GM23338 (cell line): ENCODE data around the gene SMURF2. TPM values are rescaled to one million over a fixed set of nuclear protein-coding genes. Genes with fewer than 3 reads are reported as not detected.

Experiments
- ATAC-seq: fragments of 200-7000 bp; cut with Tn5 transposase; 3 replicates; pipeline ENCODE4 v1.9.1; 2020
- DNase-seq: peaks from one replicate; pipeline ENCODE4 v3.0.0-alpha.2; 2015; ENCODE audit warnings: low spot score
- H2AFZ ChIP-seq: fragments of 200-600 bp; sonication (generic); 2 replicates; pipeline ENCODE4 v1.8.0; 2016; ENCODE audit warnings: antibody characterized with exemption, mild to moderate bottlenecking, moderate library complexity
- H3F3A ChIP-seq: fragments of 200-600 bp; sonication (generic); replicated peaks from 2 replicates; pipeline ENCODE4 v1.8.0; 2017; ENCODE audit warnings: antibody characterized with exemption, mixed run types, low read depth
- H3K27ac ChIP-seq: fragments of 200-600 bp; sonication (generic); 2 replicates; pipeline ENCODE4 v1.6.1; 2016; ENCODE audit warnings: low read depth
- H3K27me3 ChIP-seq: fragments of 200-600 bp; sonication (generic); 2 replicates; pipeline ENCODE4 v1.8.0; 2016; ENCODE audit warnings: mild to moderate bottlenecking, mixed run types, moderate library complexity; ENCODE audit not compliant: insufficient read depth
- H3K36me3 ChIP-seq: fragments of 200-600 bp; sonication (generic); 2 replicates; pipeline ENCODE4 v1.8.0; 2016; ENCODE audit warnings: mild to moderate bottlenecking; ENCODE audit not compliant: insufficient read depth
- H3K4me1 ChIP-seq: fragments of 200-600 bp; sonication (generic); 2 replicates; pipeline ENCODE4 v1.8.0; 2016; ENCODE audit warnings: mild to moderate bottlenecking, moderate library complexity; ENCODE audit not compliant: insufficient read depth
- H3K4me2 ChIP-seq: fragments of 200-600 bp; sonication (generic); 2 replicates; pipeline ENCODE4 v1.7.1; 2017; ENCODE audit warnings: mixed run types
- H3K4me3 ChIP-seq: fragments of 200-600 bp; sonication (generic); 2 replicates; pipeline ENCODE4 v1.6.1; 2016; ENCODE audit warnings: mixed run types
- H3K79me2 ChIP-seq: fragments of 200-600 bp; sonication (generic); replicated peaks from 2 replicates; pipeline ENCODE4 v1.8.0; 2017; ENCODE audit warnings: mild to moderate bottlenecking; ENCODE audit not compliant: insufficient read depth
- H3K9me2 ChIP-seq: fragments of 200-600 bp; sonication (generic); 2 replicates; pipeline ENCODE4 v1.8.0; 2017; ENCODE audit not compliant: insufficient read depth
- H4K20me1 ChIP-seq: fragments of 200-600 bp; sonication (generic); replicated peaks from 2 replicates; pipeline ENCODE4 v1.8.0; 2017; ENCODE audit warnings: mild to moderate bottlenecking; ENCODE audit not compliant: insufficient read depth
- H3K27ac Mint-ChIP-seq: 2 replicates; pipeline ENCODE4 v1.8.0; 2020; ENCODE audit warnings: inconsistent platforms, mild to moderate bottlenecking, moderate library complexity, mixed read lengths
- H3K27me3 Mint-ChIP-seq: 3 replicates; pipeline ENCODE4 v1.8.0; 2022; ENCODE audit warnings: low read depth, mild to moderate bottlenecking, moderate library complexity, mixed read lengths, inconsistent platforms; ENCODE audit not compliant: insufficient read depth, poor library complexity
- H3K36me3 Mint-ChIP-seq: 3 replicates; pipeline ENCODE4 v1.8.0; 2021; ENCODE audit warnings: low read depth, mild to moderate bottlenecking, inconsistent platforms, moderate library complexity, mixed read lengths
- H3K4me1 Mint-ChIP-seq: 3 replicates; pipeline ENCODE4 v1.8.0; 2020; ENCODE audit warnings: mild to moderate bottlenecking, inconsistent platforms, mixed read lengths
- H3K4me3 Mint-ChIP-seq: 3 replicates; pipeline ENCODE4 v1.8.0; 2021; ENCODE audit warnings: moderate library complexity, mild to moderate bottlenecking, inconsistent platforms, mixed read lengths
- H3K9me3 Mint-ChIP-seq: 3 replicates; pipeline ENCODE4 v1.8.0; 2020; ENCODE audit warnings: moderate library complexity, mild to moderate bottlenecking, inconsistent platforms, mixed read lengths
- CREB1 ChIP-seq: fragments of 250-450 bp; sonication (Bioruptor Pico); IDR thresholded peaks from 2 replicates; pipeline ENCODE4 v1.5.0; 2020; ENCODE audit warnings: low read depth, mild to moderate bottlenecking, moderate library complexity
- CTCF ChIP-seq, 2 experiments: fragments of 200-600 bp in 1 of 2; sonication (generic) in 1 of 2; conservative IDR thresholded peaks; 2 replicates each; pipeline versions ENCODE4 v1.5.1 to v1.6.1; 2016 to 2017; ENCODE audit warnings: antibody characterized with exemption in 2 of 2, low read depth in 2 of 2, mild to moderate bottlenecking in 2 of 2, moderate library complexity in 1 of 2
- ETS1 ChIP-seq: IDR thresholded peaks from 2 replicates; pipeline ENCODE4 v1.6.1; 2016; ENCODE audit warnings: antibody characterized with exemption
- EZH2 ChIP-seq: fragments of 200-600 bp; sonication (generic); IDR thresholded peaks from one replicate; pipeline ENCODE4 v1.8.0; 2017; ENCODE audit warnings: antibody characterized with exemption, mild to moderate bottlenecking, low read depth; ENCODE audit not compliant: unreplicated experiment
- EZH2phosphoT487 ChIP-seq: fragments of 200-600 bp; sonication (generic); IDR thresholded peaks from one replicate; pipeline ENCODE4 v1.8.1; 2018; ENCODE audit warnings: antibody characterized with exemption; ENCODE audit not compliant: unreplicated experiment
- STAT1 ChIP-seq: IDR thresholded peaks from one replicate; pipeline ENCODE4 v1.6.1; 2016; ENCODE audit warnings: antibody characterized with exemption; ENCODE audit not compliant: unreplicated experiment
- ZNF114 ChIP-seq: fragments of 250-450 bp; sonication (Bioruptor Pico); IDR thresholded peaks from 2 replicates; pipeline ENCODE4 v1.5.0; 2020; ENCODE audit warnings: mild to moderate bottlenecking, moderate library complexity
- ZNF331 ChIP-seq: fragments of 250-450 bp; sonication (Bioruptor Pico); IDR thresholded peaks from 2 replicates; pipeline ENCODE4 v1.5.0; 2020; ENCODE audit warnings: low read depth, mild to moderate bottlenecking, moderate library complexity
- ZNF462 ChIP-seq: fragments of 250-450 bp; sonication (Bioruptor Pico); IDR thresholded peaks from 2 replicates; pipeline ENCODE4 v1.5.0; 2020; ENCODE audit warnings: mild to moderate bottlenecking, moderate library complexity
- polyA plus RNA-seq: library from polyadenylated mRNA; unstranded; fragments of >200 nt; fragmentation: Nextera tagmentation; extraction: Ambion mirVana; gene quantifications from 2 replicates; pipeline ENCODE4 v1.2.1, GENCODE V29; 2016
- total RNA-seq: library from RNA; depleted of rRNA; stranded (reverse); fragments of >200 nt; shearing (Covaris generic); gene quantifications from 2 replicates; pipeline ENCODE4 v1.2.3, GENCODE V29; 2014
- TF ChIP-seq, protein P1 (sequence below): IDR thresholded peaks from one replicate; pipeline ENCODE4 v1.6.1; 2018; ENCODE audit warnings: antibody characterized with exemption; ENCODE audit not compliant: unreplicated experiment

SMURF2 gene
- total and polyA plus RNA-seq, 2 experiments from 2014 or later, result 12.1 to 29.6 TPM

GRCh38 chr17:64661726-64661975 is 456 bp downstream of the SMURF2 start:
- H3K27ac Mint-ChIP-seq, result peak overlapping the region; percentile 93
- H3K36me3 ChIP-seq, result no peaks in the 10 kb centered on the region
- no peaks in the 10 kb centered on the region for H3K9me3 Mint-ChIP-seq
- no peak overlapping the region for H3K27ac ChIP-seq
- DNase-seq (no peak), ATAC-seq (no peak; the same call in 2 of the 3 replicates)
- 0 out of 2 replicates have a peak, but pooled peaks cover 3% of the 10 kb centered on the region for H3K27me3 ChIP-seq
- no peaks in the 10 kb centered on the region for H3K9me2 ChIP-seq
- peaks cover 25% of the 10 kb centered on the region for H3K4me1 Mint-ChIP-seq
- H4K20me1 ChIP-seq, result peaks cover 2% of the 10 kb centered on the region; the same call in 1 of the 2 replicates
- no peak overlapping the region for H2AFZ ChIP-seq
- H3K4me1 ChIP-seq, result peaks cover 13% of the 10 kb centered on the region
- peak overlapping the region; percentile 85 for H3K4me3 ChIP-seq
- H3K79me2 ChIP-seq, result peaks cover 46% of the 10 kb centered on the region
- H3K4me2 ChIP-seq, result peak overlapping the region; percentile 90
- no peaks in the 10 kb centered on the region for H3F3A ChIP-seq
- H3K36me3 Mint-ChIP-seq, result peaks cover 5% of the 10 kb centered on the region; the same call in 2 of the 3 replicates
- peak overlapping the region; percentile 100 for H3K4me3 Mint-ChIP-seq
- H3K27me3 Mint-ChIP-seq, result peaks cover 4% of the 10 kb centered on the region
- TF ChIP-seq CREB1 (CRISPR knock-in tag) (no peak), ZNF331 (CRISPR knock-in tag) (no peak), ZNF462 (no peak), EZH2 (no peak), ZNF114 (CRISPR knock-in tag) (no peak), EZH2phosphoT487 (no peak), CTCF (conservative IDR thresholded peaks at IDR 0.05; ENCODE audit: low read depth in 2 of 2) (no peak), STAT1 (no peak), ETS1 (no peak)
- TF ChIP-seq, protein P1, sequence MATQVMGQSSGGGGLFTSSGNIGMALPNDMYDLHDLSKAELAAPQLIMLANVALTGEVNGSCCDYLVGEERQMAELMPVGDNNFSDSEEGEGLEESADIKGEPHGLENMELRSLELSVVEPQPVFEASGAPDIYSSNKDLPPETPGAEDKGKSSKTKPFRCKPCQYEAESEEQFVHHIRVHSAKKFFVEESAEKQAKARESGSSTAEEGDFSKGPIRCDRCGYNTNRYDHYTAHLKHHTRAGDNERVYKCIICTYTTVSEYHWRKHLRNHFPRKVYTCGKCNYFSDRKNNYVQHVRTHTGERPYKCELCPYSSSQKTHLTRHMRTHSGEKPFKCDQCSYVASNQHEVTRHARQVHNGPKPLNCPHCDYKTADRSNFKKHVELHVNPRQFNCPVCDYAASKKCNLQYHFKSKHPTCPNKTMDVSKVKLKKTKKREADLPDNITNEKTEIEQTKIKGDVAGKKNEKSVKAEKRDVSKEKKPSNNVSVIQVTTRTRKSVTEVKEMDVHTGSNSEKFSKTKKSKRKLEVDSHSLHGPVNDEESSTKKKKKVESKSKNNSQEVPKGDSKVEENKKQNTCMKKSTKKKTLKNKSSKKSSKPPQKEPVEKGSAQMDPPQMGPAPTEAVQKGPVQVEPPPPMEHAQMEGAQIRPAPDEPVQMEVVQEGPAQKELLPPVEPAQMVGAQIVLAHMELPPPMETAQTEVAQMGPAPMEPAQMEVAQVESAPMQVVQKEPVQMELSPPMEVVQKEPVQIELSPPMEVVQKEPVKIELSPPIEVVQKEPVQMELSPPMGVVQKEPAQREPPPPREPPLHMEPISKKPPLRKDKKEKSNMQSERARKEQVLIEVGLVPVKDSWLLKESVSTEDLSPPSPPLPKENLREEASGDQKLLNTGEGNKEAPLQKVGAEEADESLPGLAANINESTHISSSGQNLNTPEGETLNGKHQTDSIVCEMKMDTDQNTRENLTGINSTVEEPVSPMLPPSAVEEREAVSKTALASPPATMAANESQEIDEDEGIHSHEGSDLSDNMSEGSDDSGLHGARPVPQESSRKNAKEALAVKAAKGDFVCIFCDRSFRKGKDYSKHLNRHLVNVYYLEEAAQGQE, result no peak
